A673 (cell line): ENCODE results near the gene ACSF2. TPM values are rescaled to one million over a fixed set of nuclear protein-coding genes. Genes with fewer than 3 reads are reported as not detected.

Source experiments
- BruUV-seq: library from RNA; stranded (reverse); fragments of 400-500 nt; replicated peaks from 2 replicates; lab custom pipeline; 2021; lab: Mats Ljungman, UMichigan
- CTCF ChIA-PET: fragments of 300-600 bp; sonication (Branson Sonifier 250); formaldehyde crosslinking; loops from one replicate; lab custom pipeline; 2022; ENCODE audit warnings: antibody characterized with exemption; lab: Charles Lee
- POLR2A ChIA-PET: fragments of 300-600 bp; sonication (Branson Sonifier 250); formaldehyde crosslinking; loops from one replicate; lab custom pipeline; 2022; ENCODE audit warnings: antibody characterized with exemption; ENCODE audit not compliant: low non-redundant PET; lab: Charles Lee
- DNase-seq: peaks from one replicate; pipeline ENCODE4 v3.0.0-alpha.2; 2015; ENCODE audit warnings: low spot score
- H3K27ac ChIP-seq: fragments of 200-600 bp; sonication (generic); 2 replicates; pipeline ENCODE4 v1.5.1; 2016; ENCODE audit warnings: mixed run types, low read depth, mild to moderate bottlenecking, mixed read lengths, antibody characterized with exemption, low read length; ENCODE audit not compliant: poor library complexity, severe bottlenecking
- H3K27me3 ChIP-seq: fragments of 200-600 bp; sonication (generic); replicated peaks from 2 replicates; pipeline ENCODE4 v1.6.1; 2017; ENCODE audit warnings: mixed run types, low read depth, mild to moderate bottlenecking, mixed read lengths, antibody characterized with exemption, low read length; ENCODE audit not compliant: insufficient read depth, poor library complexity
- H3K36me3 ChIP-seq: fragments of 200-600 bp; sonication (generic); 2 replicates; pipeline ENCODE4 v1.6.1; 2016; ENCODE audit warnings: mixed run types, mild to moderate bottlenecking, mixed read lengths, antibody characterized with exemption, low read length; ENCODE audit not compliant: insufficient read depth, poor library complexity, severe bottlenecking
- H3K4me1 ChIP-seq: fragments of 200-600 bp; sonication (generic); 2 replicates; pipeline ENCODE4 v1.6.1; 2017; ENCODE audit warnings: mixed run types, mild to moderate bottlenecking, mixed read lengths, antibody characterized with exemption, low read length; ENCODE audit not compliant: insufficient read depth, poor library complexity, severe bottlenecking
- H3K4me3 ChIP-seq: fragments of 200-600 bp; sonication (generic); 2 replicates; pipeline ENCODE4 v1.5.1; 2016; ENCODE audit warnings: low read depth, mixed run types, mild to moderate bottlenecking, mixed read lengths, low read length; ENCODE audit not compliant: poor library complexity, severe bottlenecking
- H3K9me3 ChIP-seq: fragments of 200-600 bp; sonication (generic); 2 replicates; pipeline ENCODE4 v1.6.1; 2016; ENCODE audit warnings: mixed run types, low read depth, mild to moderate bottlenecking, mixed read lengths, antibody characterized with exemption, low read length; ENCODE audit not compliant: poor library complexity, severe bottlenecking
- CTCF ChIP-seq: fragments of 300-800, 200-600 bp; sonication (generic); conservative IDR thresholded peaks from 2 replicates; pipeline ENCODE4 v1.5.1; 2017; ENCODE audit warnings: low read depth, mild to moderate bottlenecking, antibody characterized with exemption, low read length, moderate library complexity, mixed read lengths
- EZH2 ChIP-seq: fragments of 200-600 bp; sonication (generic); IDR thresholded peaks from 2 replicates; pipeline ENCODE4 v1.6.1; 2017; ENCODE audit warnings: borderline replicate concordance, low read depth, mild to moderate bottlenecking, mixed read lengths, antibody characterized with exemption, low read length; ENCODE audit not compliant: poor library complexity, severe bottlenecking
- intact Hi-C: fragments of 100-400 bp; cut with micrococcal nuclease; formaldehyde crosslinking; loops from one replicate; pipeline ENCODE4 v1.10.0; 2022; ENCODE audit not compliant: unreplicated experiment
- total RNA-seq: library from RNA; stranded (reverse); gene quantifications from 2 replicates; pipeline ENCODE4 v1.2.3, GENCODE V29; 2021

ACSF2 gene
- total RNA-seq, 1 experiment from 2014 or later = 4.1 TPM

- ChIA-PET POLR2A (no interaction called here), CTCF (no interaction called here)
- DNase-seq = no peak
- Histone ChIP-seq H3K9me3 (no peaks in the 10 kb centered on the region), H3K4me1 (peaks cover 44% of the 10 kb centered on the region), H3K27me3 (no peaks in the 10 kb centered on the region), H3K27ac (no peak overlapping the region), H3K36me3 (no peaks in the 10 kb centered on the region), H3K4me3 (no peak overlapping the region)
- intact Hi-C loops = no loop called here
- TF ChIP-seq EZH2 (no peak), CTCF (no peak)
- BruUV-seq = no TSS peak
Observed at GRCh38 chr17:50424246-50424995, 1.6 kb upstream of the ACSF2 start.

DNA sequence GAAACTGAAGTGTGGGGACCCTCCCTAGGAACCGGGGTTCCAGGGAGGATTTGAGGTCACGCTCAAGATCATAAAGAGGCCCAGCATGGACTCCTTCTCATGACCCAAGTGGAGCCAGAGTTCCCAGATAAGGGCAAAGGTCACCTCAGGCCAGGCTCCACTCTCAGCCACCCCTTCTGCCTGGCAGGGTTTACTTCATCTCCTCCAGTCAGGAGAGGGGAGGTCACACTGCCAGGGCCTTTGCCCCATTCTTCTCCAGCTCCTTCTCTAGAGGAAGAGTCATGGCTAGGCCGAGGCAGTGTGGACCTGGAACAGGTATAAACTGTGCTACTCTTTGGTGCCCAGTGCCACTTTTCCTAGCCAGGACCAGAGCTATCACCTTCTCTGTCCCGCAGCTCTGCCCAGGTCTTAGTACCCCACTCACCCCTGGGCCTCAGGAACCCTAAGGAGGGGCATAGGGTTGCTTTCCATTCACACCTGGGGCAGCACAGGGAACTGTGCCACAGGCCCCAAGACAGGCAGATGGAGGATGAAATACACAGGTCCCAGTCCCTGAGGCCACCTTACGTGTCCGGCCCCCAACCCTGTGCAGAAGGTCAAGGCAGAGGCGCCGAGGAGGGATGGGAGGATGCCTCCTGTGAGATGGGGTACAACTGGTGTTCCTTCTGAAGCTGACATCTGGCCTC is 879 bp upstream of the ACSF2 start:
- Histone ChIP-seq H3K4me3 (peak overlapping the region; percentile 57), H3K9me3 (no peaks in the 10 kb centered on the region), H3K4me1 (peaks cover 44% of the 10 kb centered on the region), H3K27ac (no peak overlapping the region), H3K27me3 (no peaks in the 10 kb centered on the region), H3K36me3 (no peaks in the 10 kb centered on the region)
- DNase-seq = no peak
- TF ChIP-seq CTCF (no peak), EZH2 (no peak)
- CTCF ChIA-PET = no interaction called here
- BruUV-seq = no TSS peak
- intact Hi-C loops = no loop called here
- POLR2A ChIA-PET = no interaction called here

- TF ChIP-seq CTCF = no peak
- TF ChIP-seq EZH2 = no peak
- Histone ChIP-seq H3K27ac (no peak overlapping the region), H3K4me1 (peaks cover 35% of the 10 kb centered on the region), H3K9me3 (no peaks in the 10 kb centered on the region), H3K36me3 (no peaks in the 10 kb centered on the region), H3K27me3 (no peaks in the 10 kb centered on the region), H3K4me3 (peak overlapping the region; percentile 57)
- DNase-seq = no peak
- no TSS peak for BruUV-seq
- ChIA-PET POLR2A (no interaction called here), CTCF (interaction anchor here (0.7 kb wide), 1 partner anchor 29 kb away, joined by 5 read pairs; the partner anchor contains the start of gene LRRC59)
- intact Hi-C loops = no loop called here
Observed at GRCh38 chr17:50426472-50426782, 409 bp downstream of the ACSF2 start.
